Activated CD4-positive, alpha-beta T cell treated with anti-CD3 and anti-CD28 coated beads, Interleukin-2, Interleukin-4, amounts not matched to agents 100 ng/mL and 50 ng/mL, durations not matched to agents 16 hours and 8 hours (primary cell): ENCODE data around the gene RXFP4.
A peak's percentile ranks its signal among the peaks of the same experiment; 100 is the strongest.
"Not testable (repeated sequence)": the region's sequence is repeated elsewhere in the genome, so short reads cannot be mapped to it uniquely, and the experiment has no call there.

Experiments used
- DNase-seq: peaks from one replicate; pipeline ENCODE4 v3.0.0-alpha.2; 2020; ENCODE audit warnings: low spot score

RXFP4 gene

GRCh38 chr1:155930725-155931124 lies 10.7 kb upstream of the RXFP4 start:
- not testable (repeated sequence) for DNase-seq

DNA sequence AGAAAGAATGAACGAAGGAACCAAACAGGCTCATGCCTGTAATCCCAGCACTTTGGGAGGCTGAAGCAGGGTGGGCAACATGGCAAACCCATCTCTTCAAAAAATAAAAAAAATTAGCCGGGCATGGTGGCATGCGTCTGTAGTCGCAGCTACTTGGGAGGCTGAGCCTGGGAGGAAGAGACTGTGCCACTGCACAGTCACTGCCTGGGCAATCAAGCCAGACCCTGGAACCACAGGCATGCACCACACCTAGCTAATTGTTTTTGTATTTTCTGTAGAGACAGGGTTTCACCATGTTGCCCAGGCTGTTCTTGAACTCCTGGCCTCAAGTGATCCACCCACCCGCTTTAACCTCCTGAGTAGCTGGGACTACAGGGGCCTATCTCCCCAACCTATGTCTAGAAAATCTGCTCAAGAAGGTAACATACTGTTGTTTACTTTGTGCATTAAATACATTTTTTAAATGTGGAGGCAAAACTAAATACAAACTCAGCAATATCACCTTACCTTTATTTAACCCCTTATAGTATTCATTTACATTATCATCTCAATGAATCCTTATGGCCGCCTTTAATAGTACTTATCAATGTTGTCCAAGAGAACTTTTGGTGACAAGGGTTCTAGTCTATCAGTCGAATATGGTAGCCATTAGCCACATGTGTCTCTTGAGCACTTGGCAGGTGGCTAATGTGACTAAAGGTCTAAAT lies 10.0 kb upstream of the RXFP4 start:
- no peak for DNase-seq

GRCh38 chr1:155932081-155932480 lies 9.4 kb upstream of the RXFP4 start:
- no peak for DNase-seq

GRCh38 chr1:155932487-155932886 lies 9.0 kb upstream of the RXFP4 start:
- no peak for DNase-seq

DNA sequence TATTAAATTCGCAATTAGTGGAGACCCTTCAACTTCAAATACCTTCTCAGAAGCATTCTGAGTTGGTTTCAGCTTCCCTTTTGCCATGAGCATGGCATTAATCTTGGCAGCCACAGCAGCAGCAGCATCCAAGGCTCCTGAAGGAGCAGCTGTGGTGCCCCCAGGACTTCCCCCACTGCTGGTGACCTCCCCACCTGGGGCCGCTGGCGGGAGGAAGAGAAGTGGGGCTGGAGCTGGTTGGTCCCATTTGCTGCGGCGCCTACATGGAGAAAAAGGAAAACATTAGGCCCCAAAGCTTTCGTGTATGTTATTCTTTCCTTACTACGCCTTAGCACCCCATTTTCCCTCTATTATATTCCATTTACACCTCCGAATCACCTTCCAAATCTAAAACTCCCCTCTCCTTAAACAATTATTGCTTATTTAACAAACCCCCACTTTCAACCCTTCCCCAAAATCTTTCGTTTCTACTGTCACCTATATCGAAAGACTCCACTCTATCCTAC lies 7.8 kb upstream of the RXFP4 start:
- no peak for DNase-seq

GRCh38 chr1:155934097-155934935 lies 7.1 kb upstream of the RXFP4 start, which contains the start of gene KHDC4:
TSS of gene KHDC4 (minus strand) at chr1:155934413. CDS start at chr1:155934373, 40 bp downstream.
- peak; percentile 98 for DNase-seq

DNA sequence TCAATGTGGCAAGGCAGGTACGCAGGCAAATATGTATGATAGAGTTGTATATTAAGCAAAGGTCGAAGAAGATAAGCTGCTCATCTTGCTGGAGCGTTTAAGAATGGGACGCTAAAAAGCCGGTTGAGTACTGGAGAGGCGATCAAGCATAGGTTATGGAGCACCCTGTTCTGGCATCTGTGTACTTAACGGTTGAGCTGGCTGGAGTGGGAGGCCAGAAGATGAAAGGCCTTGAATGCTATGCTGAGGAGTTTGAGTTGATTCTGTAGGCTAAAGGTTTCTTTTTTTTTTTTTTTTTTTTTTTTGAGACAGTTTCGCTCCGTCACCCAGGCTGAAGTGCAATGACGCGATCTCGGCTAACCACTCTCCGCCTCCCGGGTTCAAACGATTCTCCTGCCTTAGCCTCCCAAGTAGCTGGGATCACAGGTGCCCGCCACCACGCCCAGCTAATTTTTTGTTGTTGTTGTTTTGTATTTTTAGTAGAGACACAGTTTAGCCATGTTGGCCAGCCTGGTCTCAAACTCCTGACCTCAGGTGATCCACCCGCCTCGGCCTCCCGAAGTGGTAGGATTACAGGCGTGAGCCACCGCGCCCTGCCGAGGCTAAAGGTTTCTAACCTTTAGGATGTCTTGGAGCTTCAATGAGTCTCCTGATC lies 6.4 kb upstream of the RXFP4 start:
- no peak for DNase-seq

DNA sequence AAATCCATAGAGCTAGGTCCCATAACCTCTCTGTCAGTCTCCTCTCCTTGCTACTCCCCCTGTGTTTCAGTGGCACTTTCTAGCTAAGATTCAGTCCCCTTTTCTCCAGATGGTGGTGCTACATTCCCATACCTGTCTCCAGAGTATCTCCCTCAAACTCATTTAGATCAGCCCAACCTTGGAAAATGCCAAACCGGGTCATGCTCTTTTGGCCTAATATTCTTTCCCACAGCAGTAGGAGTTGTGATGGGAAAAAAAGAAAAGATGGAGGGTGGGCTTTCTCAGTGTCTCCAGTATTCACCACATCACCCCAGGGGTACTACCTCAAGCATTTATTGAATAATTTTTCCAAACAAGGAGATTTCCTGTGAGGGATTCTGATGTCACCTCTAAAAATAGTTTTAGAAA lies 3.2 kb upstream of the RXFP4 start:
- DNase-seq = peak; percentile 73

DNA sequence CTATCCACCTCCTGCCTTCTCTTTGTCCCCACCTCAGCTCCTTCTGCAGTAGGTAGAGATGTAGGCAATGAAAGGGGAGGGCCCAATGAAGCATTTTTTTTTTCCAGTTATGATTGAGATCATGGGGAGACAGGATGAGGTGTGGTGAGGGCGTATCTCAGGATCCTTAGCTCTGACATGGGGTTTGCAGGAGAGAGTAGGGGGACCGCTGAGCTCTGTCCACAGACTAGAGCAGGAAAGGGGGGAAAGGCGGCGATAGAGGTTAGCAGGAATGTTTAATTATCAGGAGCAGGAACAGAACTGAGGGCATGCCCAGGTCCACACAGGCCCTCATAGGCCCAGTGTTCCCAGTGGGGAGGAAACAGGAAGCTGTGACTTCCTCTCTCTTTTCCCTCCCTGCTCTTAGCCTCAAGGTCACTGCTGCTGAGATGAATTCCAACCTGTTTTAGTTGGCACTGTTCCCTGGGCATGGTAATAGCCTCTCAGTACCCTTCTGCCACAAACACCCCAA lies 901 bp upstream of the RXFP4 start:
- DNase-seq = no peak

DNA sequence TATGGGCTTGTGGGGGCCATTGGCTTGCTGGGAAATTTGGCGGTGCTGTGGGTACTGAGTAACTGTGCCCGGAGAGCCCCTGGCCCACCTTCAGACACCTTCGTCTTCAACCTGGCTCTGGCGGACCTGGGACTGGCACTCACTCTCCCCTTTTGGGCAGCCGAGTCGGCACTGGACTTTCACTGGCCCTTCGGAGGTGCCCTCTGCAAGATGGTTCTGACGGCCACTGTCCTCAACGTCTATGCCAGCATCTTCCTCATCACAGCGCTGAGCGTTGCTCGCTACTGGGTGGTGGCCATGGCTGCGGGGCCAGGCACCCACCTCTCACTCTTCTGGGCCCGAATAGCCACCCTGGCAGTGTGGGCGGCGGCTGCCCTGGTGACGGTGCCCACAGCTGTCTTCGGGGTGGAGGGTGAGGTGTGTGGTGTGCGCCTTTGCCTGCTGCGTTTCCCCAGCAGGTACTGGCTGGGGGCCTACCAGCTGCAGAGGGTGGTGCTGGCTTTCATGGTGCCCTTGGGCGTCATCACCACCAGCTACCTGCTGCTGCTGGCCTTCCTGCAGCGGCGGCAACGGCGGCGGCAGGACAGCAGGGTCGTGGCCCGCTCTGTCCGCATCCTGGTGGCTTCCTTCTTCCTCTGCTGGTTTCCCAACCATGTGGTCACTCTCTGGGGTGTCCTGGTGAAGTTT lies 550 bp downstream of the RXFP4 start:
- no peak for DNase-seq

GRCh38 chr1:155942578-155943141 lies 1.2 kb downstream of the RXFP4 start:
- no peak for DNase-seq

DNA sequence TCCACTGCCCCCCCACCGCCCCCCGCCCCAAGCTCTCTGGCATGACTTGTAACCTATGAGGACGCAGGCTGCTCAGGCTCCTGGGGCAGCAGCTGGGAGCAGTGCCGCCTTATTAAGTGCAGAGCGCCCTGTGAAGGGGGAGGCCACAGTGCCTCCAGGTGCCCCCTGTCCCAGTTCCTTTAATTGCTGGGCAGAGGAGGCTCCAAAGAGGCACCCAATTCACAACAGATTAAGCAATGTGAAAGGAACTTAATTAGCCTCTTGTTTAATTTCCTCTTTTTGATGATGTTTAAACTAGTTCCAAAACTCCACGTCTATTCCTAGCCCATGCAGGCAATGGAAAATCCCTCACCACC lies 3.0 kb downstream of the RXFP4 start:
- DNase-seq = no peak

DNA sequence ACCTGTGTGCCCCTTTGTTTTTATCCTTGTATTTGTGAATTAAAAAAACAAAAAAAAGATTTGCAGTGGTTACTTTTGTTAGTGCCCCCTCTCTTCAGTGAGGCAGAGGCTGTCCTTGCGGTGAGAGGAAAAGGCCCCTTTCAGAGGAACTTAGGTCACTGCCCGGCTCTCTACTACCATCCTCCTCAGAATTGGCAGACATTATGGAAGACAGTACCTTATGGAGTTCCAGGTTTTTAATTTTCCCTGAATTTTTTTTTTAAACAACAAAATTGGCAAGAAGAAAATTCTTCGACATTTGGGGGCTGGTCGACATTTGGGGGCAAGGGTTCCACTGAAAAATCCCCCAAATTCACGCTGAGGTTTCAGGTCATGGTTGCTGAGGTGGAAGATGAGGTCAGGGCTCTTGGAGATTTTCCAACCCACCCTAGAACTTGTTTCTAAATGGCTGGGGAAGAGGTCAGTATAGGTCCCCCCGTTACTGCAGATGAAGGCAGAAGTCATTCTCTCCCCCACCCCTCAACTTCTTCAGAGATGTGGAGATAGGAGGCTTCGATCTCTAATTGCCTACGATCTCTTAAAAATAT lies 5.3 kb downstream of the RXFP4 start:
- no peak for DNase-seq

- no peak for DNase-seq
These were observed 5.9 kb downstream of the RXFP4 start for GRCh38 chr1:155947292-155947691.

GRCh38 chr1:155947741-155948140 lies 6.3 kb downstream of the RXFP4 start:
- DNase-seq = no peak

DNA sequence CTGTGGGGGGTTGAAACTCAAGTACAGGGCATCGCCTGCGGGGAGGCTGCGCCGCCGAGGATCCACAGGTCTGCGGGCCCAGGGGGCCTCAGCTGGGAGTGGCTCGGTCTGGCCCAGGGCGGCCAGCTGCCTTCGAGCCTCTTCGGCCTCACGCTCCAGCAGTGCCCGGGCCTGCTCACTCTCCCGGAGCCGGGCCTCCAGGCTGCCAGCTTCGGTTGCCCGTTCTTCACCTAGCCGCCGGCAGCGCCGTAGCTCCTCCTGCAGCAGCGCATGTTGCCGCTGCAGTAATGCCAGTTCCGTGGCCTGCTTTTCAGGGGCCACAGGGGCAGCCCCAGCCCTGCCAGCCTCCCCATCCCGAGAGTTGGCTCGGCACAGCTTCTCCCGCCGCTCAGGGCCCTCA lies 9.4 kb downstream of the RXFP4 start:
- no peak for DNase-seq

GRCh38 chr1:155951753-155952504 lies 10.5 kb downstream of the RXFP4 start:
- DNase-seq = no peak

- no peak for DNase-seq
These were observed 11.1 kb downstream of the RXFP4 start for GRCh38 chr1:155952505-155952890.

- DNase-seq = no peak
These were observed 13.2 kb downstream of the RXFP4 start for GRCh38 chr1:155954645-155955044.

GRCh38 chr1:155957411-155957915 lies 16.0 kb downstream of the RXFP4 start:
- no peak for DNase-seq
